Liver (tissue), 9 donors: ENCODE results near the gene ASIC5. TPM values are rescaled to one million over a fixed set of nuclear protein-coding genes. Genes with fewer than 3 reads are reported as not detected.
A peak's percentile ranks its signal among the peaks of the same experiment; 100 is the strongest.
"Not testable (repeated sequence)": the region's sequence is repeated elsewhere in the genome, so short reads cannot be mapped to it uniquely, and the experiment has no call there.

ENCODE experiments used
- DNase-seq: peaks from one replicate; pipeline ENCODE4 v3.0.0-alpha.2; 2017; ENCODE audit warnings: low spot score
- H3K27ac ChIP-seq, 2 donors: one replicate each; pipeline ENCODE4 v1.7.0; 2013; ENCODE audit warnings: inconsistent platforms in 2 of 2, low read length in 2 of 2, control low read depth in 1 of 2, low read depth in 1 of 2, mild to moderate bottlenecking in 1 of 2
- H3K27me3 ChIP-seq, 4 donors: one replicate each; pipeline versions ENCODE4 v1.6.1 to v1.7.0; 2013; ENCODE audit warnings: low read length in 3 of 4, inconsistent platforms in 1 of 4, mild to moderate bottlenecking in 1 of 4, moderate library complexity in 1 of 4; ENCODE audit not compliant: control insufficient read depth in 4 of 4, insufficient read depth in 4 of 4
- H3K36me3 ChIP-seq, 4 donors: one replicate each; pipeline versions ENCODE4 v1.6.1 to v1.7.0; 2013; ENCODE audit warnings: low read length in 3 of 4, mild to moderate bottlenecking in 3 of 4, low read depth in 1 of 4, moderate library complexity in 1 of 4; ENCODE audit not compliant: control insufficient read depth in 4 of 4, insufficient read depth in 3 of 4
- H3K4me1 ChIP-seq, 4 donors: one replicate each; pipeline versions ENCODE4 v1.6.1 to v1.7.0; 2013; ENCODE audit warnings: low read length in 3 of 4, mild to moderate bottlenecking in 3 of 4, moderate library complexity in 1 of 4; ENCODE audit not compliant: control insufficient read depth in 4 of 4, insufficient read depth in 4 of 4
- H3K4me3 ChIP-seq, 3 donors: one replicate each; pipeline versions ENCODE4 v1.6.1 to v1.7.0; 2013; ENCODE audit warnings: low read length in 3 of 3, control low read depth in 1 of 3, low read depth in 1 of 3, mild to moderate bottlenecking in 1 of 3
- H3K9ac ChIP-seq, 2 donors: one replicate each; pipeline ENCODE4 v1.7.0; 2013; ENCODE audit warnings: low read length in 2 of 2, mild to moderate bottlenecking in 2 of 2, moderate library complexity in 2 of 2, control low read depth in 1 of 2, low read depth in 1 of 2
- H3K9me3 ChIP-seq, 4 donors: one replicate each; pipeline versions ENCODE4 v1.6.1 to v1.7.0; 2013; ENCODE audit warnings: low read length in 3 of 4; ENCODE audit not compliant: control insufficient read depth in 4 of 4
- CTCF ChIP-seq: fragments of 150-350 bp; IDR thresholded peaks from 2 replicates; pipeline ENCODE4 v1.5.1; 2017; ENCODE audit warnings: improper control_type of control experiment, low read depth, low read length; ENCODE audit not compliant: missing input control
- EGR1 ChIP-seq, 2 donors: IDR thresholded peaks; 2 replicates each; pipeline ENCODE4 v1.6.1; 2016 to 2018; ENCODE audit warnings: antibody characterized with exemption in 2 of 2, low read depth in 2 of 2
- FOXA2 ChIP-seq: IDR thresholded peaks from 2 replicates; pipeline ENCODE4 v1.6.1; 2016; ENCODE audit warnings: antibody characterized with exemption
- GABPA ChIP-seq, 2 donors: IDR thresholded peaks in 1 of 2; conservative IDR thresholded peaks in 1 of 2; 2 replicates each; pipeline ENCODE4 v1.6.1; 2016; ENCODE audit warnings: antibody characterized with exemption in 2 of 2, mild to moderate bottlenecking in 1 of 2, moderate library complexity in 1 of 2
- HNF4G ChIP-seq: IDR thresholded peaks from 2 replicates; pipeline ENCODE4 v1.6.1; 2016; ENCODE audit warnings: antibody characterized with exemption
- NR2F2 ChIP-seq: IDR thresholded peaks from 2 replicates; pipeline ENCODE4 v1.6.1; 2016; ENCODE audit warnings: antibody characterized with exemption
- RAD21 ChIP-seq, 2 donors: IDR thresholded peaks; 2 replicates each; pipeline ENCODE4 v1.6.1; 2016; ENCODE audit warnings: antibody characterized with exemption in 2 of 2, mild to moderate bottlenecking in 2 of 2
- RXRA ChIP-seq, 2 donors: IDR thresholded peaks; 2 replicates each; pipeline ENCODE4 v1.6.1; 2017 to 2018; ENCODE audit warnings: antibody characterized with exemption in 2 of 2, mild to moderate bottlenecking in 1 of 2
- SP1 ChIP-seq: IDR thresholded peaks from 2 replicates; pipeline ENCODE4 v1.6.1; 2018; ENCODE audit warnings: antibody characterized with exemption, mild to moderate bottlenecking
- TAF1 ChIP-seq: conservative IDR thresholded peaks from 2 replicates; pipeline ENCODE4 v1.6.1; 2016; ENCODE audit warnings: antibody characterized with exemption, mild to moderate bottlenecking
- YY1 ChIP-seq: IDR thresholded peaks from 2 replicates; pipeline ENCODE4 v1.6.1; 2016; ENCODE audit warnings: antibody characterized with exemption, mild to moderate bottlenecking
- WGBS: extraction: QIAGEN DNeasy Blood & Tissue Kit; methylation state at CpG from one replicate; pipeline ENCODE4 v1.1.7; 2013; 5-methylcytosine and 5-hydroxymethylcytosine counted together
- polyA plus RNA-seq, 2 donors: library from polyadenylated mRNA; stranded (reverse) in 1 of 2; unstranded in 1 of 2; fragments of 200-250 nt in 1 of 2; fragments of >200 nt in 1 of 2; fragmentation: Nextera tagmentation in 1 of 2; extraction: Ambion mirVana in 1 of 2; gene quantifications; one replicate each; pipeline versions ENCODE4 v1.2.1 to v1.2.3, GENCODE V29; 2013 to 2015
- total RNA-seq, 2 donors: library from RNA; depleted of rRNA; stranded (reverse); fragments of >200 nt; gene quantifications; one replicate each; pipeline ENCODE4 v1.2.3, GENCODE V29; 2014
- TF ChIP-seq, protein P1 (sequence below): IDR thresholded peaks from 2 replicates; pipeline ENCODE4 v1.6.1; 2016; ENCODE audit warnings: antibody characterized with exemption
- TF ChIP-seq, protein P2 (sequence below): IDR thresholded peaks from 2 replicates; pipeline ENCODE4 v1.6.1; 2016; ENCODE audit warnings: antibody characterized with exemption, mild to moderate bottlenecking
- donor health status: healthy.
- donor health status: healthy.
- donor health status: healthy.
- donor health status: healthy.
- donor health status: healthy.

ASIC5 gene
- total and polyA plus RNA-seq, 4 donors: not detected

- TF ChIP-seq FOXA2: no peak
- no peak for TF ChIP-seq SP1
- TF ChIP-seq, protein P1, sequence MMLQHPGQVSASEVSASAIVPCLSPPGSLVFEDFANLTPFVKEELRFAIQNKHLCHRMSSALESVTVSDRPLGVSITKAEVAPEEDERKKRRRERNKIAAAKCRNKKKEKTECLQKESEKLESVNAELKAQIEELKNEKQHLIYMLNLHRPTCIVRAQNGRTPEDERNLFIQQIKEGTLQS: no peak
- no peak for TF ChIP-seq TAF1
- TF ChIP-seq EGR1 (IDR thresholded peaks at IDR 0.05; ENCODE audit: low read depth in 2 of 2): no peak
- TF ChIP-seq CTCF: no peak
Measured at GRCh38 chr4:155899891-155900290, 33.8 kb upstream of the ASIC5 start (continued).

DNA sequence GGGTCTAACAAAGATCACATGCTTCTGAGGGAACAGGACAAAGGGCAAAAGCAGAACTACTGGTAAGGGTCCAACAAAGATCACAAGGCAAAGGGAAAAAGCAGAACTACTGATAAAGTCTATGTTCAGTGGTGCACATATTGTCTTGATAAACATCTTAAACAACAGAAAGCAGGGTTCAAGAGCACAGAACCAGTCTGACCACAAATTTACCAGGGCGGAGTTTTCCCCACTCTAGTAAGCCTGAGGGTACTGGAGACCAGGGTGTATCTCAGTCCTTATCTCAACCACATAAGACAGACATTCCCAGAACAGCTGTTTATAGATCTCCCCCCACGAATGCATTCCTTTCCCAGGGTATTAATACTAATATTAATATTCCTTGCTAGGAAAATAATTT, 32.3 kb upstream of the ASIC5 start:
- H3K9ac ChIP-seq, H3K9me3 ChIP-seq, DNase-seq, H3K27ac ChIP-seq, H3K36me3 ChIP-seq, H3K4me3 ChIP-seq, H3K27me3 ChIP-seq: not testable (repeated sequence)
- 88% methylated on average over 2 of the region's 2 CpGs for WGBS
- H3K4me1 ChIP-seq: peaks cover 0 to 11% (median 3%) of the 10 kb centered on the region in 4 donors

DNA sequence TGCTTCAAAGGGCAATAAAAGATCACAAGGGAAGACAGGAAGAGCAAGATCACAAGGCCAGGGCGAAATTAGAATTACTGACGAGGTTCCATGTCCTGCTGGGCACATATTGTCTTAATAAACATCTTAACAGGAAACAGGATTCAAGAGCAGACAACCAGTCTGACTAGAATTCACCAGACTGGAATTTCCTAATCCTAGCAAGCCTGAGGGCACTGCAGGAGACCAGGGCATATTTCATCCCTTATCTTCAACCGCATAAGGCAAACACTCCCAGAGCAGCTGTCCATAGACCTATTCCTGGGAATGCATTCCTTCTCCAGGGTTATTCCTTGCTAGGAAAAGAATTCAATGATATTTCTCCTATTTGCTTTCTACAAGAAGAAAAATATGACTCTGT, 25.0 kb upstream of the ASIC5 start:
- 76% methylated on average over 3 of the region's 3 CpGs for WGBS
- no peak for DNase-seq
- TF ChIP-seq RAD21 (IDR thresholded peaks at IDR 0.05) (no peak), EGR1 (IDR thresholded peaks at IDR 0.05; ENCODE audit: low read depth in 2 of 2) (no peak), NR2F2 (no peak), GABPA (IDR thresholded peaks at IDR 0.05 in 1 of 2, conservative IDR thresholded peaks at IDR 0.05 in 1 of 2) (no peak), RXRA (IDR thresholded peaks at IDR 0.05) (no peak), TAF1 (no peak), YY1 (no peak), CTCF (no peak), HNF4G (no peak)
- TF ChIP-seq, protein P2, sequence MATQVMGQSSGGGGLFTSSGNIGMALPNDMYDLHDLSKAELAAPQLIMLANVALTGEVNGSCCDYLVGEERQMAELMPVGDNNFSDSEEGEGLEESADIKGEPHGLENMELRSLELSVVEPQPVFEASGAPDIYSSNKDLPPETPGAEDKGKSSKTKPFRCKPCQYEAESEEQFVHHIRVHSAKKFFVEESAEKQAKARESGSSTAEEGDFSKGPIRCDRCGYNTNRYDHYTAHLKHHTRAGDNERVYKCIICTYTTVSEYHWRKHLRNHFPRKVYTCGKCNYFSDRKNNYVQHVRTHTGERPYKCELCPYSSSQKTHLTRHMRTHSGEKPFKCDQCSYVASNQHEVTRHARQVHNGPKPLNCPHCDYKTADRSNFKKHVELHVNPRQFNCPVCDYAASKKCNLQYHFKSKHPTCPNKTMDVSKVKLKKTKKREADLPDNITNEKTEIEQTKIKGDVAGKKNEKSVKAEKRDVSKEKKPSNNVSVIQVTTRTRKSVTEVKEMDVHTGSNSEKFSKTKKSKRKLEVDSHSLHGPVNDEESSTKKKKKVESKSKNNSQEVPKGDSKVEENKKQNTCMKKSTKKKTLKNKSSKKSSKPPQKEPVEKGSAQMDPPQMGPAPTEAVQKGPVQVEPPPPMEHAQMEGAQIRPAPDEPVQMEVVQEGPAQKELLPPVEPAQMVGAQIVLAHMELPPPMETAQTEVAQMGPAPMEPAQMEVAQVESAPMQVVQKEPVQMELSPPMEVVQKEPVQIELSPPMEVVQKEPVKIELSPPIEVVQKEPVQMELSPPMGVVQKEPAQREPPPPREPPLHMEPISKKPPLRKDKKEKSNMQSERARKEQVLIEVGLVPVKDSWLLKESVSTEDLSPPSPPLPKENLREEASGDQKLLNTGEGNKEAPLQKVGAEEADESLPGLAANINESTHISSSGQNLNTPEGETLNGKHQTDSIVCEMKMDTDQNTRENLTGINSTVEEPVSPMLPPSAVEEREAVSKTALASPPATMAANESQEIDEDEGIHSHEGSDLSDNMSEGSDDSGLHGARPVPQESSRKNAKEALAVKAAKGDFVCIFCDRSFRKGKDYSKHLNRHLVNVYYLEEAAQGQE: no peak
- Histone ChIP-seq H3K9ac (no peak overlapping the region), H3K4me3 (peak overlapping the region in 1 of 3 donors; percentile 41), H3K36me3 (no peaks in the 10 kb centered on the region), H3K4me1 (peaks cover 0 to 25% (median 11%) of the 10 kb centered on the region in 4 donors), H3K27ac (no peak overlapping the region), H3K27me3 (no peaks in the 10 kb centered on the region), H3K9me3 (no peaks in the 10 kb centered on the region)
